ENCODE measurements around the gene NUMBL.
"Not testable (repeated sequence)": the region's sequence is repeated elsewhere in the genome, so short reads cannot be mapped to it uniquely, and the experiment has no call there.

Gene NUMBL

DNA sequence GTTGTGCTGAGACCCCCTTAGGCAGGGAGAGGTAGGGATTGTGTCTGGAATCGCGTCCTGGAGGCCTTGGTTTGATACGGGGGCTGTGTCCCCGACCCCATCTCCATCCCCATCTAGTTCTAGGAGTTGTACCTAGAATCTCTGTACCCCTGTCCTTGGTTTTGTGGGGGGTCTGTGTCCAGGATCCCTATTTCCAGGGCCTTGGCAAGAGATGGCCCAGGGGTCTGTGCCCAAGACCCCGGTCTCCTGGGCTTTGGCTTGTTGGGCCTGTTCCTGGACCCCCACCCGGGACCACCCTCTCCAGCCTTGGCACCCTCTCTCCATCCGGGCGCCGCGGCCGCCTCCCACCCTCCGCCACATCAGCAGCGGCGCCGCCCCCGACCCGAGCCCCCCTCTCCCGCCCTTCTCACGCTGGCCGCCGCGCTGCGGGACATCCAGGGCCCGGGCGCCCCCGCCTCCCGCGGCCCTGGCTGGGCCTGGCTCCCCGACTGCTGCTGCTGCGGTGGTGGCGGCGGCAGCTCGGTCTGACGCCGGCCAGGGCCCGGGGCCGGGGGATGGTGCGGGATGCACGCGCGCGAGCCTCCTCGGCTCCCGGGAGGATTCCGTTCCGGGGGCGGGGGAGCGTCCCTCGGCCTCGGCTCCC is at the start of gene NUMBL:
NUMBL (minus strand) TSS at position 602 of the 643 bp plus-strand sequence; CDS start at position 434, 168 bp downstream.
- no peak for DNase-seq

DNA sequence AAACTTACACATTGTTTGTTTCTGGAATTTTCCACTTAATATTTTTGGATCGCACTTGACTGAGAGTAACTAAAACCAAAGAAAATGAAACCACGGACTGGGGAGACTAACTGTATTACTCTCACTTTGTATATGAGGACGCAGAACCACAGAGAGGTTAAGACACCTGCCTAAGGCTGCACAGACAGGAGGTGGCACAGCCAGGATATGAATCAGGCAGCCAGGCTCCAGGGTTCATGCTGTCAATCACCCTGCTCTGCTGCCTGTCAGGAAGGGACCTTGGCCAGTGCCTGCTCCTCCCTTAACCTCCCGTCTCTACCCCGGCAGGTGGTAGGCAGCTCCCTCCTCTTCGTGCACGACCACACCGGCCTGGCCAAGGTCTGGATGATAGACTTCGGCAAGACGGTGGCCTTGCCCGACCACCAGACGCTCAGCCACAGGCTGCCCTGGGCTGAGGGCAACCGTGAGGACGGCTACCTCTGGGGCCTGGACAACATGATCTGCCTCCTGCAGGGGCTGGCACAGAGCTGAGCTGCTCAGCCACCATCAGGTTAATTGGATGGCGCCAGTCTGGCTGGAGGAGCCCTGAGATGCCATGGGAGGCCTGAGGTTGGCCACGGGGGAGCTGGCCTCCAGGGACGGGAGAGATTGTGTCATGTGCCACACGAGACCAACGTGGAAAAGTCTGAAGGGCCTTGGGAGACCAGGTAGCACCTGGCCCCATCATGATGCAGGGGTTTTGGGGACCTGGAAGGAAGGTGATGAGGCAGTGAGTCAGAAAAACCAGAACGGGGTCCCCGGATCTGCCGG is 48.8 kb upstream of the NUMBL start:
- no peak for DNase-seq

DNA sequence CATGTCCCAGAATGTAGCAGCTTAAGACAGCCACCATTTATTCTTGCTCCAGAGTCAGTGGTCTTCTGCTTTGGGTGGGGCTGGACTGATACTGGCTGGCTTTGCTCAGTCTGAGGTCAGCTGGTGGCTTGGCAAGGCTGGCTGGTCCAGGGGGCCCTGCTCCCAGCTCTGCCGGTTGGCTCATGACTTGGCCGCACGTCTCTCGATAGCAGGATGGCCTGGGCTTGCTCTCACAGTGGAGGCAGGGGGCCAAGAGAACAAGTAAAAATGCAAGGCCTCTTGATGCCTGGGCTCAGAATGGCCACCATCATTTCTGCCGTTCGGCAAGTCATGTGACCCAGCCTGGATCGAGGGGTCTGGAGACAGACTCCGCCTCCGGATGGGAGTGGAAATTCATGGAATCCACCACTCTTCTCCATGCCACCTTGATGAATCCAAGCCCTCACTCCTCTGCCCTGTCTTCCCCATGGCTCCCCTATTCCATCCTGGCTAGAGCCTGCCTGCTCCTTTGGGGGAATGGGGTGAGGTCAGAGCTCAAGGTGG is 46.7 kb upstream of the NUMBL start:
- no peak for DNase-seq

GRCh38 chr19:40736661-40737060 is 46.2 kb upstream of the NUMBL start:
- DNase-seq, result no peak

DNA sequence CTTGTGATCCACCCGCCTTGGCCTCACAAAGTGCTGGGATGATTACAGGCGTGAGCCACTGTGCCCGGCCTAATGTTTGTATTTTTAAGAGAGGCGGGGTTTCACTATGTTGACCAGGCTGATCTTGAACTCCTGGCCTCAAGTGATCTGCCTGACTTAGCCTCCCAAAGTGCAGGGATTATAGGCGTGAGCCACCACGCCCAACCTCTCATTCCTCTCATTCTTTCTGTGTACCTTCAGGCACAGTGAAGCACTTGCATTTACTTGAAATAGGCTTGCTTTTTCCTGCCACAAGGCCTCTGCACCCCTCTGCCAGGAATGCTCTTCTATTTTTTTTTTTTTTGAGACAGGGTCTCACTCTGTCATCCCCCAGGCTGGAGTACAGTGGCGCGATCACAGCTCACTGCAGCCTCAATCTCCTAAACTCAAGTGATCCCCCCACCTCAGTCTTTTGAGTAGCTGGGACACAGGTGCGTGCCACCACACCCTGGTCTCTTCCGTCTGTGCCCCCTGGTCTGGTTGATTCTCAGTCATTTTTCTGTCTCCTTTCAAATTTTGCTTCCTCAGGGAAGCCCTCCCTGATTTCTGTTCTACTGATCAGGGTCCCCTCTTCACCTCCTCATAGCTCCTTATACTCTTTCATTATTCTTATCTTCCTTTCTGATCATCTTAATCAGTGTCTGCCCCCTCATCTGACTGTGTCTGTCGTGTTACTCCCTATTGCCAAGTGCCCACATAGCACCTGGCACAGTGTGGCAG is 44.7 kb upstream of the NUMBL start:
- DNase-seq, result no peak

DNA sequence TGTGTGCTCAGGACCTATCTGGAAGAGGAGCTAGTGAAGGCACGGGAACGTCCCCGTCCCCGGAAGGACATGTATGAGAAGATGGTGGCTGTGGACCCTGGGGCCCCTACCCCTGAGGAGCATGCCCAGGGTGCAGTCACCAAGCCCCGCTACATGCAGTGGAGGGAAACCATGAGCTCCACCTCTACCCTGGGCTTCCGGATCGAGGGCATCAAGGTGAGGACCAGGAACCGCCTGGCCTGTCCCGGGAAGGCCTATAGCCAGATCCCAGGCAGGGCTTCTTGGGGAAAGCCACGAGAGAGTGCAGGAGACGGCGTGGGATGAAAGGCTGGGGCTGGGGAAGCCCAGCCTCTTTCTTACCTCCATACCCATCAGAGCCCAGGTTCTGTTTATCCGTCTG is 42.7 kb upstream of the NUMBL start:
- DNase-seq, result no peak

DNA sequence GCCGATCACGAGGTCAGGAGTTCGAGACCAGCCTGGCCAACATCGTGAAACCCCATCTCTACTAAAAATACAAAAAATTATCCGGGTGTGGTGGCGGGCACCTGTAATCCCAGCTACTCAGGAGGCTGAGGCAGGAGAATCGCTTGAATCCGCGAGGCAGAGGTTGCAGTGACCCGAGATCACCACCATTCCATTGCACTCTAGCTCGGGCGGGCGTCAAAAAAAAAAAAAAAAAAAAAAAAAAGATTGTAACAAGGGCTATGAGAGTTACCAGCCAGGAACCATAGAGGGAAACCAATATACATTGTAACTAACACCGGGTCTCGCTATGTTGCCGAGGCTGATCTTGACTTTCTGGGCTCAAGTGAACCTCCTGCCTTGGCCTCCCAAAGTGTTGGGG is 41.9 kb upstream of the NUMBL start:
- DNase-seq, result not testable (repeated sequence)

GRCh38 chr19:40730065-40730464 is 39.6 kb upstream of the NUMBL start:
- not testable (repeated sequence) for DNase-seq

DNA sequence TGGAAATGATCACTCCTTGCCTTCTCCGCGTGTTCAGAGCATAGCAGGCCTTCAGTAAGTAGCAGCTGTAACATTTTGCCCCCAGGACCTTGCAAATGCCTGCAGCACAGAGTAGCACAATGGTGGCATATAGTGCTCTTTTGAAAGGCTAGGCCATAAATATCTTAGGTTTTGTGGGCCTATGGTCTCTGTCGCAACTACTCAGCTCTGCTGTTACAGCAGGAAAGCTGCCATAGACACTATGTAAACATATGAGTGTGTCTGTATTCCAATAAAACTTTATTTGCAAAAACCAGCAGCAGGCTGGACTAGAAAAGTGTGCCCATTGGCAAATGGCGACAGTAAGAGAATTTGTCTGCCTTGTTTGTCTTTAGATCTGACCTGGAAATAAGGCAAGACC is 35.8 kb upstream of the NUMBL start:
- no peak for DNase-seq

- no peak for DNase-seq
These were observed 34.4 kb upstream of the NUMBL start for GRCh38 chr19:40724855-40725254.

DNA sequence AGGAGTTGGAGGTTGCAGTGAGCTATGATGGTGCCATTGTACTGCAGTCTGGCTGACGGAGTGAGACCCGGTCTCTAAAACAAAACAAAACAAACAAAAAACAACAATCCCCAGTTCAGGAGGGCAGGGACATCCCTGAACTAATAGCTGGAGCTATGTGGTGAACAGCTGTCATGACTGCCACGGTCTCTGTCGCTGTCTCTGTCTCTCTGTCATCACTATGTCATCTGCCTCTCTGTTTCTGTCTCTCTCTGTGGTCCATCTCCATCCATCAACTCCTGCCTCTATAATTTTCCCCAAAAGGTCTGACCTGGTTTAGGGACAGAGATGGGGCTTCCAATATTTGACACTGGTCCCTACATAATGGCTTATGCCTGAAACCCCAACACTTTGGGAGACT is 33.9 kb upstream of the NUMBL start:
- no peak for DNase-seq

DNA sequence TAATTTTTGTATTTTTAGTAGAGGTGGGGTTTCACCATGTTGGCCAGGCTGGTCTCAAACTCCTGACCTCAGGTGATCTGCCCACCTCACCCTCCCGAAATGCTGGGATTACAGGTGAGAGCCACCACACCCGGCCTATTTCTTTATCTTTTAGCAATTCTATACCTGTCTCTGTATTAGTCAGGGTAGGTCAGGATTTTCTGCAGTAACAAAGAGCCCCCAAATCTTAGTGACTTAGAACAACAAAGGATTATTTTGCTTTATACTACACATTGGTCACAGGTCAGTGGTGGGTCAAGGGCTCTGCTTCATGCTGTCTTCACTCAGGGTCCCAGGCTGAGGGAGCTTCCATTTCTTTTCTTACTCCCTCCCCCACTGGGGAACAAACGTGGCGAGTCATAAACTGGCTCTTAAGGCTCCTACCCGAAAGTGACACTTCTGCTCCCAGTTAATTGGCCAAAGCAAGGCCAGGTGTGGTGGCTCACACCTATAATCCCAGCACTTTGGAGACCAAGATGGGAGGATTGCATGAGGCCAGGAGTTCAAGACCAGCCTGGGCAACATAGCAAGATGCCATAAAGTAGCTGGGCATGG is 33.3 kb upstream of the NUMBL start:
- DNase-seq, result no peak

DNA sequence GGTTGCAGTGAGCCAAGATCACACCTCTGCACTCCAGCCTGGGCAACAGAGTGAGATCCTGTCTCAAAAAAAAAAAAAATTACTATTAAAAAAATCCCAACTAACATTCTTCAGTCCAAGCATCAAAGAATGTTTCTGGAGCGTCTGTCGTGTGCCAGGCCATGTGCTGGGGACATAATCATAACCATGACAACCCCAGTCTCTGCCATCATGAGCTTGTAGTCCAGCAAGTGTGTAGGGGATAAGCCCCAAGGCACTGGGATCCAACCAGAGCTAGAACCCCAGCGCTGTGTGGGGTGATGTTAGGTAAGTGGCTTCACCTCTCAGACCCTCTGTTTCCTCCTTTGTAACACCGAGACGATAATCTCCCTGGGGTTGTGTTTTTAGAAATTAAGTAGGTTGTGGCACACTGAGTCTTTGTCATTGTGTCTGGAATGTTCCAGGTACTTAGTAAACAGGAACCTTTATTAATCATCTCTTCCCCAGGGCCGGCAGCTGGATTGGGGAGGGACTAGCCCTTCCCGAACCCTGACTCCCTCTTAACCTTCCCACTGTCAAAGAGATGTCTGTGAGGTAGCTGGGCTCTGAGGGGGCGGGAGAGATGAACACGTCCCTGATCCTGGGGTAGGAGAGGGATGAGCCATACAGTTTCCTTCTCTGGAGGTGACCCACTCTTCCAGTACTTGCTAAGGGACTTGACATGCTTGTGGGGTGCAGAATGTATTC is 31.6 kb upstream of the NUMBL start:
- DNase-seq, result no peak

DNA sequence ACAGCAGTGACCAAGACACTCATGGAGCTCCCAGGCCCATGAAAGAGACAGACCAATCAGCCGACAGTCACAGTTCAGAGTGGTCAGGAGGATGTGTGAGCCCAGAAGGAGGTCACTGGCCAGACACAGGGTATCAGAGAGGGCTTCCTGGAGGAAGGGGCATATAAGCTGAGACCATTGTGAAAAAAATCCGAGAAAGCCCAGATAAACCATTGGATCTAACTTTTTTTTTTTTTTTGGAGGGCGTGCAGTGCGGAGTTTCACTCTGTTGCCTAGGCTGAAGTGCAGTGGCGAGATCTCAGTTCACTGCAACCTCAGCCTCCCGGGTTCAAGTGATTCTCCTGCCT is 30.7 kb upstream of the NUMBL start:
- no peak for DNase-seq

DNA sequence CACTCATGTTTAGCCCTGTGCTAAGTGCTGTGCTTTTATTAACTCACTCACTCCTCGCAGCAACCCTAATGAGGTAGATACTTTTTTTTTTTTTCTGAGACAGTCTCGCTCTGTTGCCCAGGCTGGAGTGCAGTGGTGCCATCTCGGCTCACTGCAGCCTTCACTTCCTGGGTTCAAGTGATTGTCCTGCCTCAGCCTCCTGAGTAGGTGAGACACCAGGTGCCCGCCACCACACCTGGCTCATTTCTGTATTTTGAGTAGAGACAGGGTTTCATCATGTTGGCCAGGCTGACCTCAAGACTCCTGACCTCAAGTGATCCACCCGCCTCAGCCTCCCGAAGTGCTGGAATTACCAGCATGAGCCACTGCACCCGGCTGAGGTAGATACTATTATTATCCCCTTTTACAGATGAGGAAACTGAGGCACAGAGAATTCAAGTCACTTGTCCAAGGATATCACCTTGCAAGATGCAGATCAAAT is 29.0 kb upstream of the NUMBL start:
- DNase-seq, result no peak

DNA sequence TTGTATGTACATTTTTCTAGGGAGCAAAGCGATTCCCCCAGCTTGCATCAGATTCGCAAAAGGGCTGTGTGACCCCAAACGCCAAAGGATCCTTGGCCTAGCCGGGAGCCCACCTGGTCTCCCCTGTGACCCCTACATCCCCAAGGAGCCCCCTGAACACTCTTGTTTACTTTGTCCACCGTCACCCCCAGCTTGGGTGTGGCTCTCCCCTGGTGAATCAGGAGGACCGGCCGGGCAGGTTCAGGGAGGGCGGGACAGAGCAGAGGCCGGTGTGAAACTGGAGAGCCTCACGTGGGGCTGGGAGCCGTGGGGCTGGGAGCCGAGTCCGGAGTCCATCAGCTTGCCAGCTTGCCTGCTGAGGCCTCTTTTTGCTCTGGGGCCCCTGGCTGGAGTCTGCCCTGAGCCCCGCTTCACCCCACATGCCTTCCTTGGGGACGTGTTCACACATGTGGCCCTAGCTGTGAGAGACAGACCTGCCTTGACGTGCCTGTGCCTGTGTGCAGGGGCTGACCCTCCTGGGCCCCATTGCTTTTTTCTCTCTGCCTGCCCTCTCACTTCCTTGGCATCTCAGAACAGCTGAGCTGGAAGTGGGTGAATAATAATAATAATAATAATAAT is 28.4 kb upstream of the NUMBL start:
- DNase-seq, result peak; percentile 32 to 80

DNA sequence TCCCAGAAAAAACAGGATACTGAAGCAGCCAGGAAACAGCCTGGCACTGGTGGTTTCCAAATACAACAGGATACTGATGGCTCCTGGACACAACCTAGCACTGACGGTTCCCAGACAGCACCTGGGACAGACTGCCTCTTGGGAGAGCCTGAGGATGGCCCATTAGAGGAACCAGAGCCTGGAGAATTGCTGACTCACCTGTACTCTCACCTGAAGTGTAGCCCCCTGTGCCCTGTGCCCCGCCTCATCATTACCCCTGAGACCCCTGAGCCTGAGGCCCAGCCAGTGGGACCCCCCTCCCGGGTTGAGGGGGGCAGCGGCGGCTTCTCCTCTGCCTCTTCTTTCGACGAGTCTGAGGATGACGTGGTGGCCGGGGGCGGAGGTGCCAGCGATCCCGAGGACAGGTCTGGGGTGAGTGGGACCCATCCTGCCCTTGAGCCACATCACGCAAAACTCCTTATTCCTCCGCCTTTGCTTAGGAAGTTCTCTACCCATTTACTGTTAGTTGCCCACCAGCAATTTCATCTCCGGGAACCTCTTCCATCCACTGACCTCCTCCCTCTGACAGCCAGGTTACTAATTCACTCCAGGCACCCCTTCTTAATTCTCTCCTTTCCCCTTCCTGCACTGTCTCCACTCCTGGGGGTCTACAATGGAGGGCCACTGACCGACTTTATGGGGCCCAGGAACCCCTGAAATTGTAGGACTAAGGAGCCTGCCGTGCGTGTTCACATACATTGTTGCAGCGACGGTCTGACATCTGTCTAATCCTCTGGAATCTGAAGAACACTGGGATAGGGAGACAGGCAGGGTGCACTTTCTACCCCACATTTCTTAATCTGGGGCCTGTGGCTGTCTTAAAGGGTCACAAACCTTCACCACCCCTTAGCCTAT is 27.7 kb upstream of the NUMBL start:
- peak; percentile 20 to 58 for DNase-seq

- no peak for DNase-seq
These were observed 27.0 kb upstream of the NUMBL start for GRCh38 chr19:40717325-40717879.

GRCh38 chr19:40716482-40717324 is 26.3 kb upstream of the NUMBL start, which contains the start of the genes COQ8B and ITPKC:
Gene COQ8B (minus strand): TSS chr19:40716886. CDS start chr19:40714632, 2,254 bp downstream.
Gene ITPKC (plus strand): TSS chr19:40717112. CDS start chr19:40717136, 24 bp downstream.
- DNase-seq, result peak; percentile 95 to 100

Measured in NCI-H526 (cell line).